Endothelial cell of hepatic sinusoid (primary cell): Measurements from ENCODE around the gene HDAC4.

Source experiments
- in situ Hi-C: cut with HindIII; loops from 2 replicates; pipeline ENCODE4 v1.10.0; 2017; ENCODE audit warnings: low sequenced_read_pairs

Gene HDAC4

DNA sequence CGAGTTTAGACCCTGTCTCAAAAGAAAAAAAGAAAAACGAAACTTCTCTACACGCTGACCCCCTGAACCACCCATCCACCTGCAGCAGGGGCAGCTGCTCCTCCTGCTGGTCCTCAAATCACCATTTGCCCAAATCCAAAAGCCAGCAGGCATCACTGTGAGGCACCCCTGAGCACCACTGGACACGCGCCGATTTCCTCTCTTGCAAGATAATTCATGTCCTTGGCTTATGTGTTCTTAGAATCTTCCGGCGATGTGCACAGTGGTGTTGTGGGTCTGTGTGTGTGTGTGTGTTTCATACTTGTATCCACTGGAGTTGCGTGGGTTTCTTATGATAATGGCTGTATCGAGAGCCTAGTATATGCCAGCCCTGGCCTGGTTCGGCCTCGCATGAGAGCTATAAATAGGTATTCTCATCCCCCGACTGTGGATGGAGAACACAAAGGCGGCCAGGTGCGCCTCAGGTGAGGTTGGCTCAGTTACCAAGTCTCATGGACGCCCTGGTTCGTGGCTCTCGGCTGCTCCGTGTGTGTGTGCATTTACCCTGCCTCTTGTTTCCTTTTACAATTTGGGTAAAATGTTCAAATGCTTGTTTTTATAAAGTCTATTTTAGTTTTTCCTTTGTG lies 235.5 kb downstream of the HDAC4 start:
- in situ Hi-C loops: no loop called here

DNA sequence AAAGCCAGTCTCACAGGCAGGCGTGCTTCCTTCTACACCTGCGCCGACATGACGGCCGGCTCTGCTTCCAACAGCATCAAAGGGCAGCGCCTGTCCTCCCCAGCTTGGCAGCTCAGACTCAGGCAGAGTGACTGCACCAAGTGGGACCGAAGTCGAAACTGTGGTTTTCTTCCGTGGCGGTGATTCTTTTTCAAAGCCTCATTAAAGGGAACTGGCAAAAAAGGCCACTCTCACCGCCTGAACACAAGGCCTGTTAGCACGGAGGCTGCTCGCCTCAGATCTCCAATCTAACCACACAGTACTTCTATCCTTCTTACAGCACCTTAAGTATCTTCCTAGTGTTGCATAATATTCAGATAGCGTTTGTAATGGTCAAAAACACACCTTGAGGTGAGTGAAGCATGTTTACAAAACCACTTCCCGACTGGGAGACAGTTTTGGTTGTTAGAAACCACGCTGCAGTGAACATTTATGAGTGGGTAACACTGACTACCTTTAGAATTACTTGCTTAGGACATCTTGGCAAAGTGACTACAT lies 236.4 kb downstream of the HDAC4 start:
- in situ Hi-C loops: no loop called here

GRCh38 chr2:239163688-239164334 lies 237.0 kb downstream of the HDAC4 start:
- in situ Hi-C loops: no loop called here

GRCh38 chr2:239162976-239163687 lies 237.7 kb downstream of the HDAC4 start:
- in situ Hi-C loops: no loop called here

- in situ Hi-C loops: no loop called here
Measured at GRCh38 chr2:239162141-239162821, 238.5 kb downstream of the HDAC4 start.

- in situ Hi-C loops: no loop called here
Measured at GRCh38 chr2:239161711-239162140, 239.1 kb downstream of the HDAC4 start.

DNA sequence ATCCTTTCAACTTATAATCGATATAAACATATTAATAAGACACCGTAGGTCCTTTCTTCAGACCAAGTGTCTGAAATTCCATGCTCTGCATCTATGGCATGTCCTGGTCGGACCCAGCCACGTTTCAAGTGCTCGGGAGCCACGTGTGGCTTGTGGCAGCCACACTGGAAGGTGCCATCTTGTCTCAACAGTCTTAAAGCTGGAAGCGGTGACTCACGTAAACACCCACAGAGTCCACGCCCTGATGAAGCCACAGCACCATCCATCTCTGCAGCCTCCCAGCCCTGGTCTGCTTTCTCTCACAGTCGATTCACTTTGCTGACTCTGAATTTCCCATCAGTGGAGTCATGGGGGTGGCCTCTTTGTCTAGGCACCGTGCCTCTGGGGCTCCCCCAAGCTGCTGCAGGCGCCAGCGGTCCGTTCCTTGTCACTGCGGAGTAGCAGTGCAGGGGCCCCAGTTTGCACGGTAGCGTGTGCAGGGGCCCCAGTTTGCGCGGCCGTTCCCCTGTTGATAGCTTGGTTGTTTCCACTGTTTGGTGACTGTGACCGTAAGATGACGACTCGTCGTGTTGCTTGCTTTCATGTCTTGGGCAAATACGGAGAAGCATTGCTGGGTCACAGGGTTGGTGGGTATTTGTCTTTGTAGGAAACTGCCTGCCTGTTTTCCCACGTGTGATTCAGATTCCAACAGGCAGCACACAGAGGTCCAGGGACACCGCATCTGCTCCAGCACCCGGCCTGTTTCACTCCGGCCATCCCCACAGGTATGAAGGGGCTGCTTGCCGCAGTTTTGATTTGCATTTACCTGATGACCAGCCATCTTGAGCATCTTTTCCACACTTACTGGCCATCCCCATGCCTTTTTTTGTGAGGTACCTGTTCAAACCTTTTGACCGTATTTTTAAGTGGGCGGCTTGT lies 240.3 kb downstream of the HDAC4 start:
- in situ Hi-C loops: no loop called here

DNA sequence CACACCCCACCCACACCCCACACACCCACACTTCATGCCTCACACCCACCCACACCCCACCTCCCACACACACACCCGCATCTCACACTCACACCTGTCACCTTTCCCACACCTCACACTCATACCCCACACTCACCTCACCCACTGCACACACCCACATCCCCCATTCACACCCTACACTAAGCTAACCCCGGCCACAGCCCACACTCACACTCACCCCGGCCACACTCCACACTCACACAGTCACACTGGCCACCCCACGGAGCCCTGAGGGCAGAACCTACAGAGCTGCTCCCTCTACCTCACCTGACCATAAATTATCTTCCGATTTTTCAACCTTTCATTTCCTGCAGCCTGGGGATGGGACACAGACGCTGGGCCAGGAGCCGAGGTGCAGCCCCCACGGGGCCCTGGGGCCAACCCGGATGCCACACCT lies 241.3 kb downstream of the HDAC4 start:
- in situ Hi-C loops: loop anchor here (10.0 kb wide), 1 partner anchor 45 kb away; no protein-coding TSS in a partner anchor

DNA sequence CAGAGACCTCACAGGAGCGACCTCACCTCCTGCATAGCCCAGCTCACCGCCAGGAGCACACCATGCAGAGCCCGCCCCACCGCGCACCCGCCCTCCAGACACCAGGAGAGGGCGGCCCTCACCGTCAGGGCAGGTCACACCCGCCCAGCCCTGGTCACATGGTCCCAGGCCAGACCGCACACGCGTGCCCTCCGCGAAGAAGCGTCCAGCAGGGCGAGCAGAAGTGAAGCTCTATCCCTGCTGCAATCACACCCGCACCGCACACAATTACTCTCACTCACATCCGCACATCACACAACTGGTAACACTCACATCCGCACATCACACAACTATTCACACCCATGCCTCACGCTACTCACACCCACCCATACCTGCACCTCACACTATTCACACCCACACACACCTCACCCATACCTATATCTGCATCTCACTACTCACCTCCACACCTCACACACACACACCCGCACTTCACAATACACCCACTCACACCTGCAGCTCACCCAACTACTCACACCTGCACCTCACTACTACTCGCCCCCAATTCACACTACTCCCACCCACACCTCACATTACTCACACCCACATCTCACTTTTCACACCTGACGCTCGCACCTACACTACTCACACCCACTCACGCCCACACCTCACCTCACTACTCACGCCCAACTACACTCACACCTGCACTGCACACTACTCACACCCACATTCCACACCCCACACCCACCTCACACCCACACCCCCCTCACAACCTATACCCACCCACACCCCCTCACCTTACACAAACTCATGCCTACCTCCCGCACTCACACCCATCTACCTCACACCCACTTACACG lies 242.0 kb downstream of the HDAC4 start:
- in situ Hi-C loops: loop anchor here (10.0 kb wide), 1 partner anchor 46 kb away; no protein-coding TSS in a partner anchor

DNA sequence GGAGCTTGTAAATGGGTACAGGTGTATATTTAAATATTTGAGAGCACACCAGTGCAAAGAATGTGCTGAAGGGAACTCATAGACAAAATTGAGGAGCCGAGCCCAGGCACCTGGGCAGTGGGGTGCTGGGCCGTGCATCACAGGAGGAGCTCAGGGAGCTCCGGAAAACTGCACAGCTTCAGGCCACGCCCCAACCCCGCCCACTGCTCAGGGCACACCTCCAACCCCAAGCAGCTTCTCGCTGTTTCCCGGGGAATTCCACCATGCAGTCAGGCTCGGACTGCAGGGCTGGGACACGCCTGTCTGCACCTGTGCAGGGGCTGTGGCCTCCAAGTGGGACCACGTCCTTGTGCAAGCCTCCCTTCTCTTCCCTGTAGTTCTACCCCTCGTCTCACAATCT lies 243.0 kb downstream of the HDAC4 start:
- in situ Hi-C loops: loop anchor here (10.0 kb wide), 1 partner anchor 47 kb away; no protein-coding TSS in a partner anchor

GRCh38 chr2:239157269-239157668 lies 243.6 kb downstream of the HDAC4 start:
- in situ Hi-C loops: loop anchor here (10.0 kb wide), 1 partner anchor 48 kb away; no protein-coding TSS in a partner anchor

DNA sequence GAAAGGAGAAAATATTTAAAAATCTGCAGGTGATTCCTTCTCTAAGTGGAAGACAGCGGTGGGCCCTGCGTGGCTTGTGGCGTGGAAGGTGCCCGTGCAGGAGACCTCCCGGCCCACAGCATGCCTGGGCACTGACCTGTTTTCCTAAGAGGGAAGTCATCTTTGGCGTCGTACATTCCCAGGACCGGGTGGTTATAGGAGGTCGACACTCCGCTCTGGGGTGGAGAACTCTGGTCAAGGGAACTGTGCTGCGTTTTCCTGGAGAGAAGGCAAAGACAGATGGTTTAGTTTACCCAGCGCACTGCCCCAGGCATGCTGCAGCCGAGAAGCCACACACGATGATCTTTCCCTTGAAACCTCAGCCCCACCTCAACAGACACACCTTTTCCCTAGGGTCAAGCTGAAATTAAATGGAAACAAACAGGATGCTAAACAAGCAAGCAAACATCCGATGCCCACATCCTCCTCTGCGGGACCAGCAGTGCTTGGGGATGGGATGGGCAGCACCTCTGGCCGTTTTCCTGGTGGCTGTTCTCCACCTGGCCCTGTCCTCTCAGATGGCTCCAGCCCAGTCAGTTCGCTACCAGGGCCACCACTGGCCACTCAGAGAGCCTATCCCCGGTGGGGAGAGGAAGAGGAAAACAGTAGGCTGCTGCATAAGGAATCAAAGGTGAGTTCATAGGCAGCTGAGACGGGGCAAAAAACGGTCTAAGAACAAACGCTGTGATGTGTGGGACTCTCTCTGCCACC lies 244.1 kb downstream of the HDAC4 start:
- in situ Hi-C loops: loop anchor here (10.0 kb wide), 1 partner anchor 48 kb away; no protein-coding TSS in a partner anchor

- in situ Hi-C loops: loop anchor here (10.0 kb wide), 1 partner anchor 49 kb away; no protein-coding TSS in a partner anchor
Measured at GRCh38 chr2:239155806-239156480, 244.9 kb downstream of the HDAC4 start.

DNA sequence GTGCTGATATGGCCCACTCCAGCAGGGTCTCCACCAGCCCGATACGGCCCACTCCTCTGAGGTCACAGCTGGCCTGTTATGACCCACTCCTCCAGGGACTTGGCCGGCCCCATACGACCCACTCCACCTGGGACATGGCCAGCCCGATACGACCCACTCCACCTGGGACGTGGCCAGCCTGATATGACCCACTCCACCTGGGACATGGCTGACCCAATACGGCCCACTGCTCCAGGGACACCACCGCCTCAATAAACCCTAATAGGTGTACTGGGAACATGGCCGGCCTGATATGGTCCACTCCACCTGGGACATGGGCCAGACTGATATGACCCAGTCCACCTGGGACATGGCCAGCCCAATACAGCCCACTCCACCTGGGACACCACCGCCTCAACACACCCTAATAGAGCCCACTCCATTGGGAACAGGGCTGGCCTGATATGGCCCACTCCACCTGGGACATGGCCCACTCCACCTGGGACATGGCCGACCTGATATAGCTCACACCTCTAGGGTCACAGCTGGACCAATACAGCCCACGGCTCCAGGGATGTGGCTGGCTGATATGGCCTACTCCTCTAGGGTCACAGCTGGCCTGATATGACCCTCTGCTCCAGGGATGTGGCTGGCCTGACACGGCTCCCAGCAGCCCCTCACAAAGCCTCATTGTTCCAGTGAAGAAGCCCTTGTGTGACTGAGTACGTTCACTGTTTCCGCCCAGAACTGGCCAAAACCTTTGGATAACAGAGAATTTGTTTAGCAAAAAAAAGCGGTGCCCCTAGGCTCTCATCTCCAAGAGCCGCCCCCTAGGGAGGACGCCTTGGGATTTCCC lies 245.6 kb downstream of the HDAC4 start:
- in situ Hi-C loops: loop anchor here (10.0 kb wide), 1 partner anchor 50 kb away; no protein-coding TSS in a partner anchor

- in situ Hi-C loops: loop anchor here (10.0 kb wide), 1 partner anchor 51 kb away; no protein-coding TSS in a partner anchor
Measured at GRCh38 chr2:239153806-239154591, 246.8 kb downstream of the HDAC4 start.

DNA sequence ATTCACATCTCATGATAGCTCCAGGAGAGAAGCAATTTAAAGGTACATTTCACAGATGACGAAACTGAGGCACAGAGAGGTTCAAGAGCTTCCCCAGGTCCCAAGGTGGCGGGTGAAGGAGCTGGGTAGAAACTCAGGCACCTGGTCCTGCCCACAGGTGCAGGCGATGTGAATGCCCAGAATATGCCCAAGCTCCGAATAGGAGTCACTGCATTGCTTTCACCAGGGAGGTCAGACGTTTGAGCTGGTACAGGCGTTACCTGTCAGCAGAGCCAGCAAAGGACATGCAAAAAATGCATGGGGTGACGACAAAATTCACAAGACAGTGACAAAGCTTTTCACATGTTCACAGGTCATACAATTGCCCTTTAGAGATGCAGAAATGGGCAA lies 247.9 kb downstream of the HDAC4 start:
- in situ Hi-C loops: loop anchor here (10.0 kb wide), 1 partner anchor 52 kb away; no protein-coding TSS in a partner anchor
